Ectodermal cell (in vitro differentiated cells): ENCODE measurements around the gene GRAMD1B.
"Not testable (repeated sequence)": the region's sequence is repeated elsewhere in the genome, so short reads cannot be mapped to it uniquely, and the experiment has no call there.

ENCODE experiments used
- H3K27ac ChIP-seq: 2 replicates; pipeline ENCODE4 v1.7.0; 2013; ENCODE audit warnings: mild to moderate bottlenecking, low read depth, low read length; ENCODE audit not compliant: insufficient read depth, poor library complexity, severe bottlenecking
- H3K27me3 ChIP-seq: 2 replicates; pipeline ENCODE4 v1.7.0; 2013; ENCODE audit warnings: mild to moderate bottlenecking, low read length; ENCODE audit not compliant: insufficient read depth, control insufficient read depth, poor library complexity, severe bottlenecking
- H3K36me3 ChIP-seq: one replicate; pipeline ENCODE4 v1.7.0; 2013; ENCODE audit warnings: low read length; ENCODE audit not compliant: control insufficient read depth, insufficient read depth
- H3K4me1 ChIP-seq: one replicate; pipeline ENCODE4 v1.7.0; 2013; ENCODE audit warnings: low read length; ENCODE audit not compliant: control insufficient read depth, insufficient read depth
- H3K4me3 ChIP-seq: 2 replicates; pipeline ENCODE4 v1.7.0; 2013; ENCODE audit warnings: low read depth, low read length, control low read depth; ENCODE audit not compliant: insufficient read depth
- H3K9me3 ChIP-seq: 2 replicates; pipeline ENCODE4 v1.7.0; 2013; ENCODE audit warnings: mild to moderate bottlenecking, low read length, moderate library complexity; ENCODE audit not compliant: control insufficient read depth
- WGBS, 2 experiments: methylation state at CpG; one replicate each; pipeline ENCODE4 v1.1.7; 2013; ENCODE audit warnings: missing lambda C conversion rate in 2 of 2; 5-methylcytosine and 5-hydroxymethylcytosine counted together

Gene GRAMD1B

DNA sequence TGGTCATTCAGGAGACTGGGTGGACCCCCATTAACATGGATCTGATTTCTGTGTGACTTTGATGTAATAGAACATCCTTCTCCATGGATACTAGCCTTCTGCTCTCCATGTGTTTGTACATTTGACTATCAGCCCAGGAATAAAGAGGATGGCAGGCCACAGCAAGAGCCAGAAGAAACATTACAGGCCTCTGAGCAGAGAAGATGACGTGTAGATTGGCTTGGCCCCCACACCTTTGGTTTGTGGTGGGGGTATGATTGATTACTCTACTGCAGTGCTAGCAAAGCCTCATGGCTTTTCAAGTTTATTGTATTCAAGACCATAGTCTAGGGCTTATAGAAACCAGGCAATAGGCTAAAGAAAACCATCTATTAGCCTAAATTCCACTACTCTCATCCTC, 77.0 kb downstream of the GRAMD1B start:
- Histone ChIP-seq H3K27me3 (no peaks in the 10 kb centered on the region), H3K36me3 (no peaks in the 10 kb centered on the region), H3K4me1 (peaks cover 28% of the 10 kb centered on the region), H3K27ac (no peak overlapping the region), H3K9me3 (no peaks in the 10 kb centered on the region), H3K4me3 (no peak overlapping the region)
- WGBS, 2 experiments: 78 to 90% methylated on average over 1 of the region's 1 CpG

DNA sequence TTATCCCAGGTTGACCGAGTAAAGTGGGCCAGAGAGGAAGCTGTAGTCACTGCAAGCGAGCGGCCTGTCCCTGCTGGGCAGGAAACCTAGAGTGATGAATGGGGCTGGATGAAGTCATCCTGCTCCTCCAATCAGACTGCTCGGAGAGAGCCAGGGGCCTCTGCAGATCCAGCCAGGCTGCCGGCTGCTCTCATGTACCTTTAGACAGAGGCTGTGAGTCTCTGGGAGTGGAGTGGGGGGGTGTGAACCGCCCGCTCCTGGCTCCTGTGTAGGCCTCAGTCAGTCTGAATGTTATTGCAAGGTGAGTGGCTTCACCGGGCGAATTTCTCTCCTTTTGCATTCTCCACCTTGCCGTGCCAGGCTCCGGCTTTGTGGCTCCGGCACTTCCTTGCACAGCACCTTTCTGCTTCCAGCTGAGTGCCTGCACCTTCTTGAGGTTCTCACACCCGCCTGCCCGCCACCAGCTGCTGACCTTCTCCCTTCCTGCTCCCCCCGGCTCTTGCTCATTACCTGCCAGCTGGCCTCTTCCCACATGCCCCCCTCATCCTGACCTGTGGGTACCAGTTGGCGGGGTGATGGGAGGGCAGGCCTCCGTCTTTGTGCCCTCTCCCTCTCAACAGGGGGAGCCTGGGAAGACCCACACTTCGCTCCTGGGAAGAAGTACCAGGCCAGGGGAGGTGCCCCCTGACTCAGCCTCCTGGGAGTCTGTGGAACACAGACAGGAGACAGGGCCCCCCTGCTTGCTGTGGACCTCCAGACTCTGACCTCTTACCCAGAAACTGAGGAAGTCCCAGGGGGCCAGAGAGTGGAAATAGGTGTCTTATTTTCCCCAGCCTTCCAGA, 79.9 kb downstream of the GRAMD1B start:
- peaks cover 28% of the 10 kb centered on the region for H3K4me1 ChIP-seq
- H3K27me3 ChIP-seq: no peaks in the 10 kb centered on the region
- H3K36me3 ChIP-seq: no peaks in the 10 kb centered on the region
- no peaks in the 10 kb centered on the region for H3K9me3 ChIP-seq
- no peak overlapping the region for H3K4me3 ChIP-seq
- WGBS, 2 experiments: 55 to 58% methylated on average over 18 of the region's 18 CpGs
- no peak overlapping the region for H3K27ac ChIP-seq

DNA sequence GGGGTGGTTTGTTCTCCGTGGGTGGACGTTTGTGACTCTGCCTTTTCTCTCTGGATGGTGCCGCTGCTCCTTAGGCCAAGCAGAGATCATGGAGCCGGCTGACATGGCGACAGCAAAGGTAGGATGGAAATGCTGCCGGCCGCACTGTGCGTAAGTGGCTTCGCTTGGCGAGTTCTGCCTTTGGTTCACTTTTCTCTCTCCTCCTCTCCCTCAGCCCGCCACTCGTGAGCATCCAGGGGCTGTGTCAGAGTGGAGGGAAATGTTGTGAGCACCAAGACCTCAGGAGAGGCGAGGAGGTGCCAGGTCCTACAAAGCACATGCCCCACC, 80.5 kb downstream of the GRAMD1B start:
- H3K4me3 ChIP-seq: no peak overlapping the region
- H3K27me3 ChIP-seq: no peaks in the 10 kb centered on the region
- WGBS, 2 experiments: 91 to 95% methylated on average over 11 to 13 of the region's 13 CpGs
- no peak overlapping the region for H3K27ac ChIP-seq
- no peaks in the 10 kb centered on the region for H3K9me3 ChIP-seq
- no peaks in the 10 kb centered on the region for H3K36me3 ChIP-seq
- peaks cover 26% of the 10 kb centered on the region for H3K4me1 ChIP-seq

DNA sequence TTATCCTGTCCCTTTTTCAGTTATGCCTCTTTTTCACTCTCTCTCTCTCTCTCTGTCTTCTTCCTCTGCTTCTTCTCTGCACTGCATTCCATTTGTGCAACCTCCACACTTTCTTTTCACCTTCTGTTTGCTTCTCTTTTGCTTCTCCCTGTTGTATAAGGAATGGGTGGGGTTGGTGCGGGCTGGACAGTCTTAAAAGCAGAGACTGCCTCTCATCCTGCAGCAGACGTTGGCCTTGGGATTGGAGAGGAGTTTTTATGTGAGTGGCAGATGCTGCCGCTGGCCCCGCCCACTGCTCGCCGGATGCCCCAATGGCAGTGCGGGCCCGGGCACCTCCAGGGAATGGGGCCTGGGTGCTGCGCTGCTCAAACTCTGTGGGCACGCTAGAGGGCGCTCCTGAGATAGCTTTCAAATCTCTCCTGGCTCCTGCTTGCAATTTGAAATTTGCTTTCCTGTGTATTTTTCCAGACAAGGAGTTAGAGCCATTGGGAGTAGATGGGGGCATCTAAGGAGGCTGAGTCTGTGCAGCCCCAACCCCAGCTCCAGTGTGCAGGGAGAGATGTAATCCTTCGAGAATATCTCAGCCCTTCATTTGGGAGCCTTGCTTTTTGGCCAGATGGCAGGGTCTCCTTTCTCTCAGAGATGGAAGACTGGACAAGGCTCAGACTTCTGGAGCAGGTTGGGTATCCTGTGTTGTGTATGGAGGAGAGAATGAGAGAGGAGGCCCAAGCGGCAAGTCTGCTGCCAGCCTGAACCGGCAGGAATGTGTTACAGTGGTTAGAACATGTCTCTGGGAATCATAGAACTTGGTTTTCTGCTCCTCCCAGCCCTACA, 81.2 kb downstream of the GRAMD1B start:
- H3K36me3 ChIP-seq: no peaks in the 10 kb centered on the region
- no peak overlapping the region for H3K4me3 ChIP-seq
- H3K27ac ChIP-seq: no peak overlapping the region
- H3K4me1 ChIP-seq: peaks cover 18% of the 10 kb centered on the region
- no peaks in the 10 kb centered on the region for H3K27me3 ChIP-seq
- H3K9me3 ChIP-seq: no peaks in the 10 kb centered on the region
- 20 to 21% methylated on average over 14 of the region's 14 CpGs for WGBS, 2 experiments

DNA sequence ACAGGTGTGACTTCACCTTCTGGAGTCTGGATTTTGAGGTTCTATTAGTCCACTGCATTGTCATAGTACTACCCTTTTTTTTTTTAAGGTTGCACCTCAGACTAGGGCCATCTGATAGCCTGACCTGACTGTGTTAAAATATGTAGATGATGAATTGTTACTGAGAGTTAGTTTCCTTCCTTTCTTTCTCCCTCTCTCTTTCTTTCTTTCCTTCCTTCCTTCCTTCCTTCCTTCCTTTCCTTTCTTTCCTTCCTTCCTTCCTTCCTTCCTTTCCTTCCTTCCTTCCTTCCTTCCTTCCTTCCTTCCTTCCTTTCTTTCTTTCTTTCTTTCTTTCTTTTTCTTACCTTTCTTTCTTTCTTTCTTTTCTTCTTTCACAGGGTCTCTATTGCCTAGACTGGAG, 83.2 kb downstream of the GRAMD1B start:
- not testable (repeated sequence) for H3K27ac ChIP-seq, H3K36me3 ChIP-seq, H3K27me3 ChIP-seq, H3K9me3 ChIP-seq, H3K4me3 ChIP-seq
- H3K4me1 ChIP-seq: peaks cover 14% of the 10 kb centered on the region

DNA sequence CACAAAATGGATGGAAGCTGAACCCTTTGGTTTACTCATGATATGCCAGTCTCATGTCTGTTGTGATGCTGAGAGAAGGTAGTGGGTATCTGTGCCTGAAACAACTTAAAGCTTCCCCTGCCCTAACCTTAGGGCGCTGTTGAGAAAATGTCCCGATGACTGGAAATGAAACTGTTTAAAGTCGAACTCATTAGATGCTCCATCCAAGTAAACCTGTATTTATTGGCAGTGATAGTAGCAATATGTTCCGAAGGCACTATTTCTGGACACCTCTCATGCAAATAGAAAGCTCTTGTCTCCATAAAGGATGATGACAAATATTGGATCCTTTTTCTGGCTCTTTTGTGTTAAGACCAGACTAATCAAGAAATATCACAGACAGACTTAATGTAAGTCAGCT, 86.2 kb downstream of the GRAMD1B start:
- WGBS, 2 experiments: 97 to 99% methylated on average over 4 of the region's 4 CpGs
- peaks cover 12% of the 10 kb centered on the region for H3K4me1 ChIP-seq

DNA sequence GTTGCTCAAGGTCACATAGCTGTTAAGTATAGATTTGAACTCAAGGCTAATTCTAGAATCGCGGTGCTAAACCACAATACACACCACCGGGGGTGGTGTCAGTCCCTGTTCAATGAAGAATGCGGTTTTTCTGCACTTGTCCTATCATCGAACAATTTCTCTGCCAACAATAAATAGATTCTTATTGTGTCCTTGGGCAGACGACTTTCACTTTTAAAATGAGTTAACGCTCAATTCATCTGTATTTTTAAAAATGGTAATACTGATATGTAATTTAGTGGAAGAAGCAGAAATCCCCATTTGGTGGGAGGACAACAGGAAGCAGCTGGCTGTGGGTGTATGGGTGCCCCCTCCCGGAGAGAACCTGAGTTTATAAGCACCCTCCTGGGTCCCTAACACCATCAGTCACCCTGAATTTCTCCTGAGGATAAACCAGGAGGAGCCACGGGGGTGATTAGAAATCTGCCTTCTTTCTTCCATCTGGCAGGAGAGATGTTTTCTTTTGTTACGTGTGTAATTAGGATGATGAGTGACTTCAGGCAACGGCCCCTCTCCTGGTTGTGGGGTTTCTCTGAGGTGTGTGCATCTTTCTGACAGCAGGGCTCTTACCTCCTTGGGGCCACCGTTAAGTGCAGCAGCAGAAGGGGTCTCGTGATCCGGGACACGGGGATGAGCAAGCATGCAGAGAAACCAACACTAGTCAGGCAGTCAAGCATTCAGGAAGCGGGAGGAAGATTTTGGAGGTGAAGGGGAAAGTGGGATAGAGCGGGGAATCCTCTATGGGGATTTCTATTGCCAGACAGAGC, 87.7 kb downstream of the GRAMD1B start:
- Histone ChIP-seq H3K4me3 (no peak overlapping the region), H3K4me1 (peaks cover 12% of the 10 kb centered on the region), H3K36me3 (no peaks in the 10 kb centered on the region), H3K27ac (no peak overlapping the region), H3K9me3 (no peaks in the 10 kb centered on the region), H3K27me3 (no peaks in the 10 kb centered on the region)
- 86 to 89% methylated on average over 17 of the region's 17 CpGs for WGBS, 2 experiments

More for the DNA sequence above, 86.2 kb downstream of the GRAMD1B start:
- H3K9me3 ChIP-seq: no peaks in the 10 kb centered on the region
- no peaks in the 10 kb centered on the region for H3K27me3 ChIP-seq
- no peak overlapping the region for H3K27ac ChIP-seq
- H3K36me3 ChIP-seq: no peaks in the 10 kb centered on the region
- H3K4me3 ChIP-seq: no peak overlapping the region

DNA sequence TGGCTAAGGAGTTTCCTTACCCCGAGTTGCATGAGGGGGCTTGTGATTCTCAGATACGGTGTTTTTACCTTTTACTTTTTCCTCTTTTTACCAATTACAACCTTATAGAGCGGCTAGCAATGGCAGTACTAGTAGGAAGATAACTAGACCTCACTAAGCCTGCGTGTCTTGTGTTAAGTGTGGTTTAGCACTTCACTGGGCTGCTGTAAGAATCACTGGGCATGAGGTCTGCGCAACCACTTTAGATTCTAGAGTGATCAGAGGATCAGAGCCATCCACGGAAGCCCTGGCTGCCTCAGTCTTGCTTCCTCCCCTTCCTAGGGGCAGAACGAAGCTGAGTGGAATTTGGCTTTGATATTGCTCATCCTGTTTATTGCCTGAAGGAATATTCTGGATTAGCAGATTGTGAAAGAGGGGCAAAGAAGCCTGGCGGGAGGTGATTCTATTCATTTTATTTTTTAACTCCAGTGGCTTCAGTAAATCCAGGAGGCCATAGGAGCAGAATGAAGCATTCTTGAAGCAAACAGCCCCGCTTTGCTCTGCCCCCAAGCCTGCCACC, 88.5 kb downstream of the GRAMD1B start:
- H3K9me3 ChIP-seq: no peaks in the 10 kb centered on the region
- H3K27me3 ChIP-seq: no peaks in the 10 kb centered on the region
- H3K4me3 ChIP-seq: no peak overlapping the region
- H3K36me3 ChIP-seq: no peaks in the 10 kb centered on the region
- H3K27ac ChIP-seq: no peak overlapping the region
- 87 to 88% methylated on average over 9 of the region's 9 CpGs for WGBS, 2 experiments
- H3K4me1 ChIP-seq: peaks cover 12% of the 10 kb centered on the region

DNA sequence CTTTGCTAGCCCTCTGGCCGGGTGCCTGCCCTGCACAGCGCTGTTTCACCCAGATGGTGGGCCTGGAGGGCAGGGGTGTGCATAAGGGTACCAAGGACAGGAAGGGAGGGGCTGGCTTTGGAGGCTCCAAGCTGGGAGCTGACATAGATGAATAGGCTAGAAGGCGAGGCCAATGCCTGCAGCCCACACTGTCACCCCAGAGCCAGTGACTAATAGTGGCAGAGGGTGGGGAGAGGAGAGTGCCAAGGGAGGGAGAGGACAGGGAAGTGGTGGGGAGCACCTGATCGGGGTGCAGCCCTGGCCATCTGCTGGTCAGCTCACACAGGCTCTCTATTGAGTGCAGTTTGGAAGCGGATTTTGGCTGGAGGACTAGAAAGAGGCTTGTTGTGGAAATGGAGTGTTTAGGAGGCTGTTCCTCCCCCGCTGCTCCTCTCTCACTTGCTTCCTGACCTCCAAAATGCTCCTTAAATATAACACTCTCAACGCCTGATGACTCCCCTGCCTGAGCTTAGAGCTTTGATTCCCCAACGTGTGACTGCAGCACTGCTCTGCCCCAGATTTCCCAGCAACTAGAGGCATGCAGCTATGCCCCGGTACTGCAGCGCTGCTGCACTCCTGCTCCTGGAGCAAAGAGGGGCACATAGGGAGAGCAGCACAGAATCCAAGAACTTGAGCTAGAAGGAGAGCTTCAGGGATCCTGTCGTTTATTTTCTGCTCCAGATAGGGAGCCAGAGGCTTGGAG, 89.2 kb downstream of the GRAMD1B start:
- H3K27me3 ChIP-seq: no peaks in the 10 kb centered on the region
- H3K27ac ChIP-seq: no peak overlapping the region
- WGBS, 2 experiments: 49 to 51% methylated on average over 11 of the region's 11 CpGs

More for the DNA sequence above, 89.2 kb downstream of the GRAMD1B start:
- H3K4me3 ChIP-seq: no peak overlapping the region
- H3K4me1 ChIP-seq: peaks cover 12% of the 10 kb centered on the region
- no peaks in the 10 kb centered on the region for H3K36me3 ChIP-seq
- no peaks in the 10 kb centered on the region for H3K9me3 ChIP-seq
